IPS-NIHi7 (cell line): ENCODE measurements around the gene PTK6.
A peak's percentile ranks its signal among the peaks of the same experiment; 100 is the strongest.

Experiments used
- DNase-seq: peaks from one replicate; pipeline ENCODE4 v3.0.0; 2012; ENCODE audit warnings: mixed read lengths; ENCODE audit errors: extremely low spot score

The PTK6 gene

DNA sequence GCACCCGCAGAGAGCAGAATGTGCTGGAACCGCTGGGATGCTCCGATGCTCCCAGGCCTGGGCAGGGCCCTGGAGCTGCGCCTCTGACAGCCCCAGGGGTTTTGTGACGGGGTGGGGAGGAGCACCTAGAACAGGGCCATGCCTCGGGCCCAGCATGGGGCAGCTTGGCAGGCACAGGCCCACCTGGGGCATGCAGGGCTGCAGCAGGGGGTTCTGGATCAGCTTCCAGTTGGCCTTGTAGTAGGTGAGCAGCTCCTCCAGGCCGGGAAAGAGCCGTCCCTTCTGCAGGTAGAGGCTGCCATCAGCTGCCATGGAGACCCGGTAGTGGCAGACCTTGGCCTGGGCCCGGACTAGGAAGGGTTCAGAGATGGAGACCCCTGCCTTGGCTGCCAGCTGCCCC lies 6.0 kb upstream of the PTK6 start:
- DNase-seq: no peak

DNA sequence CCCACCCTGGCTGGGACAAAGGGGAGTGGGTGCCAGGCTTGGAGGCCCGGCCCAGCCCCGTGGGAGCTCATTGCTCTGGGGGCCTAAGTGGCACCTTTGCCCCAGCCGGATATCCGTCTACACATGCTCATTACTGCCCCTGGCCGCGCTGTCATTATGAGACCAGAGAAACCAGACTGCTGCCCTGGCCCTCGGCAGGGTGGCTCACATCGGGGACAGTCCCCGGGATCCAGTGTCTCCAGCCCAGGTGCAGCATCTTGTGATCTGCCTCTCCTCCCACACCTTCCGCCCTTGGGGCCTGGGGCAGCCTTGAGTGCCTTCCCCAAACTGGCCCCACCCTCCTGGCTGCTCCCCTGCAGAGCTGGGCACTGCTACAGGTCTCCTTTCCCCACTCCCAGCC lies 5.5 kb upstream of the PTK6 start:
- DNase-seq: no peak

- DNase-seq: no peak
These were observed 4.9 kb upstream of the PTK6 start for GRCh38 chr20:63542031-63542559.

DNA sequence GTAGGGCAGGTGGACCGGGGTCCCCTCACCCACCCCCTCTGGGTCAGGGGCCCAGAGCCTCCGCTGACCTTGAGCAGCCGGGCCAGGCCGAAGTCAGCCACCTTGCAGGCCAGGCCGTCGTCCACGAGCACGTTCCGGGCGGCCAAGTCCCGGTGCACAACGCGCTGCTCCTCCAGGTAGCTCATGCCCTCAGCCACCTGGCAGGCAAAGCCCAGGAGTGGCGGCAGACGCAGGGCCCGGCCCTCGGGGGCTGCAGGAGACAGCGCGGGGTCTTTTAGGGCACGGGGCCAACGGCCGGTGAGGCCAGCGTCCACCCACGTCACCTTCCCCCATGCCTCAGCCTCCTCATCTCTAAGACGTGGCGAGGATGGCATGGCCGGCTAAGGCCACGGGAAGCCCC lies 4.2 kb upstream of the PTK6 start:
- no peak for DNase-seq

GRCh38 chr20:63540417-63541186 lies 3.4 kb upstream of the PTK6 start:
- no peak for DNase-seq

GRCh38 chr20:63539441-63540370 lies 2.5 kb upstream of the PTK6 start:
- no peak for DNase-seq

DNA sequence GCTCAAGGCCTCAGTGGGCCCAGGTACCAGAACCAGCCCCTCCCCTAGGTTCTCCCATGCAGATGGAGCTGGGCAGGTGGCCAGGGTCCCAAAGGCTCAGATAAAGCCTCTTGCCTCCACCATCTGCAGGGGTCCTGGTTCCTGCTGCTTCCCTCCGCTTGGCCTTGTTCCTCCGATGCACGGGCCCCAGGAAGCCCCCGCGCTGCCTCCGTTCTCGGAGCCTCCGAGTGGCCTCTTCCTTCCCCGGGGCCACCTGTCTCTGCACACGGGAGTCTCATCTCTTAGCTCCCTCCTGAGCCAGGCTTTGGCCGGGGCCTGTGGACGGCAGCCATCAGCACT lies 1.9 kb upstream of the PTK6 start:
- no peak for DNase-seq

GRCh38 chr20:63538204-63539091 lies 1.3 kb upstream of the PTK6 start:
- DNase-seq: no peak

GRCh38 chr20:63537525-63538203 lies 488 bp upstream of the PTK6 start:
- peak; percentile 97 for DNase-seq

- DNase-seq: no peak
These were observed 767 bp downstream of the PTK6 start for GRCh38 chr20:63536241-63536977.

DNA sequence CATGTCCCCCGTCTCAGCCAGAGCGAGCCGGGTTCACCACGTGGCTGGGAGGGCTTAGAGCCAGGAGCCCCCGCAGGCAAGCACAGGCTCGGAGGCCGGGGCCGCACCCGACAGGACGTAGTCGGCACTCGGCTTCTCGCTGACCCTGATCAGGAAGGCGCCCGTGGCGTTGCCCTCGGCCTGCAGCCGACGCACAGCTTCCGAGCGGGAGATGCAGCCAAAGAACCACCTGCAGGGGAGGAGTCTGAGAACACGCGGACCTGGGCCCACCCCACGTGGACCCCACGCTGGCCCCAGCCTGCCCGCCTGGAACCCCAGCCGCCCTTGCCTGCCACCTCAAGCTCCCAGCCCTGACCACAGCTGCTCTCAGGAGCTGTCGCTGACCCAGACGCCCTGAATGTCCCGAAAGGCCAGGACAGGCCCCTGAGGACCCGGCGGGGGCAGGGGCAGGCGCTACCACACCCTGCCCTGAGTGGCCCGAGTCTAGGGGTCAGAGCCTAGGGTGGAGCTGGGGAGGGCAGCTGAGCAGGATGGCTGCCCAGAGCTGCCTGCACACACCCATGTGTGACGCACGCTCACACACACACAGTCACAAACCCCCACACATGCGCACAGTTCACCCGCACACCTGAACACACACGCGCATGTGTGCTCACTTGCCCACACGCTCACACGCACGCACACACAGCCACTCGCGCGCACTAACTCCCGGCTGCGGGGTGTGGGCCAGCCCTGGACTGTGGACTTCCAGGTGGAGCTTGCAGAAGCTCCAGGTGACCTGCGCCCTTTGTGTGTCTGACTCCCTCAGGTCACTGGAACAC lies 2.1 kb downstream of the PTK6 start:
- DNase-seq: no peak

GRCh38 chr20:63534427-63534830 lies 2.7 kb downstream of the PTK6 start:
- DNase-seq: no peak

DNA sequence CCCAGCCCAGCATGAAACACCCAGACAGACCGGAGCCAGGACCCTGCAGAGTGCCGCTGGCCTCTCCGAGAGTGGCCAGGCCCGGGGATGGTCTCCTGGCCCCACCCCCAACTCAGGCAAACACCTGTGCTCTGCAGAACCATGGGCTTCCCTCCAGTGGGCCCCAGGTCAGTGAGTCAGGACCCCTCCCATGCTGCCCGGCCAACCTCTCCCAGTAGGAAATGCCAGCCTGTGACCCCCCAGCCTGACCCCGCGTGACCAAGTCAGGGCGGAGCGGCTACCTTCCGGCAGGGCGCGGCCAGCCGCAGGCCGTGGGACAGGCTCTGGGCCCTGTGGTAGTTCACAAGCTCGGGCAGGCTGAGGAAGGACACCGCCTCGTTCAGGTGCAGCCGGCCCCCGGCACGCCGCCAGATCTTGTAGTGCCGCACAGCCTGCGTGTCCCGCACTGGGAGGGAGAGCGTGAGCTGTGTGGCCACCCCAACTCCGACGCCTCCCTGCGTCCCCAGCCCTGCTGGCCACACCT lies 3.2 kb downstream of the PTK6 start:
- no peak for DNase-seq

- no peak for DNase-seq
These were observed 3.8 kb downstream of the PTK6 start for GRCh38 chr20:63533388-63533787.

DNA sequence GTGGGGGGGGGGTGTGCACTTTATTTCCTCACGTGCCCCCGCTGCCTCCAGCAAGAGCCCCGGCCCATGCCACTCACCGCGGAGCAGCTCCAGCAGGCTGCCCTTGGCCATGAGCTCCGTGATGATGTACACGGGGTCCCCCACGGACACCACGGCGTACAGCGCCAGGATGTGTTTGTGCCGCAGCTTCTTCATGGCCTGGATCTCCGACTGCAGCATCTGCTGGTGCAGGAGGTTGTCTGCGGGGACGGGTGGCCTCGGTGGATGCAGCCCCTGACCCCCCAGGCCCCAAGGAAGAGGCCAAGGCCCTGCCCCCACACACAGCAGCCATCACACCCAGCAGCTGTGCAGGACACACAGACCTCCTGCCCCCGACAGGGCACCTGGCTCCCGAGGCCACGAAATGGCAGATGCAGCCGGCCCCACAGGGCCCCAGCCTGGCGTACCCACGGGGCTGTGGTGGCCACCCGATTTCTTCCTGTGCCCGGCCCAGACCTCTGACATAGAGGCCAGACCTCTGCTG lies 4.7 kb downstream of the PTK6 start:
- no peak for DNase-seq

DNA sequence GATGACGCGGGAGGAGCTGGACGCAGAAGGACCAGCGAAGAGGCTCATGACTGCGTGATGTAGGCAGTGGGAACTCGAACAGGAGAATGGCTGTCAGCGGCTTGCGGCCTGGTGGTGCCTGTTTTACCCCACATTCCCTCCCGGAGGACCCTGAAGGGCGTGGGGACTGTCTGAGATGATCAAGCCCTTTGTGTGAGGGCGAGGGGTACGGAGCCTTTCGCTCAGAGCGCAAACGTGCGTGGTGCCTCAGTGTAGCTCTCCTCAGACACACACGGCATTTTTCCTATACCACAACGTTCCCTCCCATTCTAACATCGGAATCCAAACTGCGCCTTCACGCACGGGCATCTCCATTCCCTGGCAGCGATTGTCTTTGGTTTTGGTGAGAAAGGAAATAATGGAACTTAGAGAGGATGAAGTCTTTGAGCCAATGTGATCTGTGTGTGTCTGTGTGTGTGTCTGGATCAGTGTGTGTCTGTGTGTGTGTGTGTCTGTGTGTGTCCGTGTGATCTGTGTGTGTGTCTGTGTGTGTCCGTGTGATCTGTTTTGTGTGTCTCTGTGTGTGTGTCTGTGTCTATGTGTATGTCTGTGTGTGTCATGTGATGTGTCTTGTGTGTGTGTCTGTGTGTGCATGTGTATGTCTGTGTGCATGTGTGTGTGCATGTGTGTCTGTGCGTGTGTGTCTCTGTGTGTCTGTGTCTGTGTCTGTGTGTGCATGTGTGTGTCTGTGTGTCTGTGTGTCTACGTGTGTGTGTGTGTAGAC lies 5.3 kb downstream of the PTK6 start:
- DNase-seq: no peak

DNA sequence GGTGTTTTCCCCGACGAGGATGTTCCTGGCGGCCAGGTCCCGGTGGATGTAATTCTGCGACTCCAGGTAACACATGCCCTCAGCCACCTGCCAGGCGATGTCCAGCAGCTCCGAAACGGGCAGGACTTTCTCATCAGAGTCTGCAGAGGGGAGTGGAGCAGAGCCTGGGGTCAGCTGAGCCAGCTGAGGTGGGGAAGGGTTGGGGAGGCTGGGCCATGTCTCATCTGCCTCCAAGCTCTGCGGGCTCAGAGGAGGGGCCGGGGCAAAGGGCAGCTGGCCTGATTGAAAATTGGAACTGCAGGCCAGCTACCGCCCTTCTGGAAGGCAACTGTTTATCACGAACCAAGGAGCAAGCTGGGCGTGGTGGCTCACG lies 6.4 kb downstream of the PTK6 start:
- no peak for DNase-seq
